ENCODE results near the gene PACSIN2.

DNA sequence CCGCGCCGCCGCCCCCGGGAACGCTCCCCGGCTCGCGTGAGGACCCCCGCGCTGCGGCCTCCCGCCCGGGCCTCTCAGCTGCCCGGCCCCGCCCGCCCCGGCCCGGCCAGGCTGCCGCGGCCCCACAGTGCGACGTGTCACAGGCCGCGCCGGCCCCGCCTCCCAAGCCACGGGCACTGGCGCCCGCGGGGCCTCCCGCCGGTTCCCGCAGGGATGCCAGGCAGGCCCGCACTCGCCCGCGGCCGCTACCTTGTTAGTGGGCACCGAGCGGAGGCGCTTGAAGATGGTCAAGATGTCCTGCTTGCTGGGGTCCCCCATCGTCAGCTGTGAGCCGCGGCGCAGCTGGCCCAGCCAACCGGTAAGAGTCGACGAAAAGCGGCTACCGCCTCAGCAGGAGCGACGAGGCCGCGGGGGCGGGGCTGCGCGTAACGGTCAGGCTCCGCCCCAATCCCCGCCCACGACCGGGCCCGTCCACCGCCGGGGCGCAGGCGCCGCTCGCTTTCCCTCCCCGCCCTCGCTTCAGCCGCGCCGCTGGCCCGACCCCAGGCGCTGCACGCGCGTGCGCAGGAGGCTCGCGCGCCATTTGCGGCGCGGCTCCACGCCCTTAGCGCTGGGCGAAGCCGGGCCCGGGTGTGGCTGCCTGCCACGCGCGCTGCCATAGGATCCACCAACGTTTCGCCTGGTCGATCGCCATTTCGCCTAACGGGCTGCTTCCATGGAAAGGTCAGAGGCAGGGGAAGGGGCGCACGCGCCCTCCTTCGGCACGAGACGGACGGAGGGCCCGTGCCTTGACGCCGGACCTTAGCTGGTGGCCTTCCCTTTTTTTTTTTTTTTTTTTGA is 157.9 kb downstream of the PACSIN2 start, which contains the start of gene ARFGAP3:
- TF ChIP-seq ZNF747 (CRISPR knock-in tag; IDR thresholded peaks at IDR 0.05; ENCODE audit: borderline replicate concordance) (peak; percentile 85; the same call in 1 of the 2 replicates), POLR2AphosphoS5 (IDR thresholded peaks at IDR 0.05; ENCODE audit: low read depth, low read length) (peak; percentile 86), PAX8 (CRISPR knock-in tag; IDR thresholded peaks at IDR 0.05; ENCODE audit: borderline replicate concordance) (no peak), POLR2AphosphoS2 (IDR thresholded peaks at IDR 0.05; ENCODE audit: low read depth, low read length) (no peak), ZNF660 (CRISPR knock-in tag; IDR thresholded peaks at IDR 0.05; ENCODE audit: borderline replicate concordance, low read depth) (no peak), ARNTL (CRISPR knock-in tag; IDR thresholded peaks at IDR 0.05) (0 out of 2 replicates have a peak, but pooled peaks have one; percentile 54), KLF13 (CRISPR knock-in tag; IDR thresholded peaks at IDR 0.05) (no peak)
- TF ChIP-seq, protein P1, sequence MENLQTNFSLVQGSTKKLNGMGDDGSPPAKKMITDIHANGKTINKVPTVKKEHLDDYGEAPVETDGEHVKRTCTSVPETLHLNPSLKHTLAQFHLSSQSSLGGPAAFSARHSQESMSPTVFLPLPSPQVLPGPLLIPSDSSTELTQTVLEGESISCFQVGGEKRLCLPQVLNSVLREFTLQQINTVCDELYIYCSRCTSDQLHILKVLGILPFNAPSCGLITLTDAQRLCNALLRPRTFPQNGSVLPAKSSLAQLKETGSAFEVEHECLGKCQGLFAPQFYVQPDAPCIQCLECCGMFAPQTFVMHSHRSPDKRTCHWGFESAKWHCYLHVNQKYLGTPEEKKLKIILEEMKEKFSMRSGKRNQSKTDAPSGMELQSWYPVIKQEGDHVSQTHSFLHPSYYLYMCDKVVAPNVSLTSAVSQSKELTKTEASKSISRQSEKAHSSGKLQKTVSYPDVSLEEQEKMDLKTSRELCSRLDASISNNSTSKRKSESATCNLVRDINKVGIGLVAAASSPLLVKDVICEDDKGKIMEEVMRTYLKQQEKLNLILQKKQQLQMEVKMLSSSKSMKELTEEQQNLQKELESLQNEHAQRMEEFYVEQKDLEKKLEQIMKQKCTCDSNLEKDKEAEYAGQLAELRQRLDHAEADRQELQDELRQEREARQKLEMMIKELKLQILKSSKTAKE (CRISPR knock-in tag; IDR thresholded peaks at IDR 0.05; ENCODE audit: borderline replicate concordance), result no peak
- TF ChIP-seq, protein P2, sequence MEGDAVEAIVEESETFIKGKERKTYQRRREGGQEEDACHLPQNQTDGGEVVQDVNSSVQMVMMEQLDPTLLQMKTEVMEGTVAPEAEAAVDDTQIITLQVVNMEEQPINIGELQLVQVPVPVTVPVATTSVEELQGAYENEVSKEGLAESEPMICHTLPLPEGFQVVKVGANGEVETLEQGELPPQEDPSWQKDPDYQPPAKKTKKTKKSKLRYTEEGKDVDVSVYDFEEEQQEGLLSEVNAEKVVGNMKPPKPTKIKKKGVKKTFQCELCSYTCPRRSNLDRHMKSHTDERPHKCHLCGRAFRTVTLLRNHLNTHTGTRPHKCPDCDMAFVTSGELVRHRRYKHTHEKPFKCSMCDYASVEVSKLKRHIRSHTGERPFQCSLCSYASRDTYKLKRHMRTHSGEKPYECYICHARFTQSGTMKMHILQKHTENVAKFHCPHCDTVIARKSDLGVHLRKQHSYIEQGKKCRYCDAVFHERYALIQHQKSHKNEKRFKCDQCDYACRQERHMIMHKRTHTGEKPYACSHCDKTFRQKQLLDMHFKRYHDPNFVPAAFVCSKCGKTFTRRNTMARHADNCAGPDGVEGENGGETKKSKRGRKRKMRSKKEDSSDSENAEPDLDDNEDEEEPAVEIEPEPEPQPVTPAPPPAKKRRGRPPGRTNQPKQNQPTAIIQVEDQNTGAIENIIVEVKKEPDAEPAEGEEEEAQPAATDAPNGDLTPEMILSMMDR (CRISPR knock-in tag; IDR thresholded peaks at IDR 0.05), result no peak
